Stimulated activated CD4-positive, alpha-beta T cell treated with anti-CD3 and anti-CD28 coated beads, TNF-alpha, amount 100 ng/mL, for 48 hours (primary cell): ENCODE measurements around the gene FMN1.

Source experiments
- DNase-seq, 3 donors: peaks; one replicate each; pipeline ENCODE4 v3.0.0-alpha.2; 2020; ENCODE audit warnings: low read depth in 3 of 3

Gene FMN1

GRCh38 chr15:33194704-33195670 is at the start of gene FMN1:
TSS of gene FMN1 (minus strand) at chr15:33194714. CDS start at chr15:33154914, 39,800 bp downstream.
- DNase-seq = peak; percentile 77 to 92 (median 87)

- no peak for DNase-seq
These were observed 49.4 kb upstream of the FMN1 start for GRCh38 chr15:33243869-33244268.

GRCh38 chr15:33243393-33243792 is 48.9 kb upstream of the FMN1 start:
- DNase-seq = no peak

- DNase-seq = no peak
These were observed 48.2 kb upstream of the FMN1 start for GRCh38 chr15:33242669-33243191.

GRCh38 chr15:33242165-33242564 is 47.7 kb upstream of the FMN1 start:
- DNase-seq = peak in 2 of 3 donors; percentile 8 to 34

GRCh38 chr15:33236841-33237509 is 42.5 kb upstream of the FMN1 start:
- DNase-seq = no peak

GRCh38 chr15:33234020-33234461 is 39.5 kb upstream of the FMN1 start:
- no peak for DNase-seq

GRCh38 chr15:33226559-33227181 is 32.2 kb upstream of the FMN1 start:
- peak; percentile 21 to 57 (median 34) for DNase-seq

- no peak for DNase-seq
These were observed 23.6 kb upstream of the FMN1 start for GRCh38 chr15:33218071-33218491.

- no peak for DNase-seq
These were observed 21.7 kb upstream of the FMN1 start for GRCh38 chr15:33215941-33216872.

GRCh38 chr15:33211176-33211808 is 16.8 kb upstream of the FMN1 start:
- no peak for DNase-seq

- DNase-seq = no peak
These were observed 15.3 kb upstream of the FMN1 start for GRCh38 chr15:33209575-33210481.

GRCh38 chr15:33207646-33208045 is 13.1 kb upstream of the FMN1 start:
- DNase-seq = no peak

GRCh38 chr15:33206366-33206765 is 11.9 kb upstream of the FMN1 start:
- DNase-seq = no peak

GRCh38 chr15:33204926-33205325 is 10.4 kb upstream of the FMN1 start:
- DNase-seq = no peak

GRCh38 chr15:33204087-33204486 is 9.6 kb upstream of the FMN1 start:
- no peak for DNase-seq

- DNase-seq = peak; percentile 36 to 54 (median 45)
These were observed 7.1 kb upstream of the FMN1 start for GRCh38 chr15:33201491-33202231.

GRCh38 chr15:33200903-33201302 is 6.4 kb upstream of the FMN1 start:
- DNase-seq = no peak

GRCh38 chr15:33200444-33200843 is 5.9 kb upstream of the FMN1 start:
- no peak for DNase-seq
